ENCODE data around the gene LPP.

GRCh38 chr3:188531210-188531609 is 377.3 kb downstream of the LPP start:
- TF ChIP-seq CTCF (IDR thresholded peaks at IDR 0.05), result no peak
- no peak for TF ChIP-seq POLR2A (IDR thresholded peaks at IDR 0.05)

Data from tibial nerve (tissue), 3 donors.